ENCODE data around the gene NEBL. TPM values are rescaled to one million over a fixed set of nuclear protein-coding genes. Genes with fewer than 3 reads are reported as not detected.

Gene NEBL
- total RNA-seq, 1 experiment from 2014 or later, result 32.3 TPM

GRCh38 chr10:20809631-20810030 lies 87.5 kb downstream of the NEBL start:
- POLR2A ChIA-PET, result no interaction called here
- intact Hi-C loops (cut with micrococcal nuclease; ENCODE audit: unreplicated experiment), result no loop called here
- H3K4me1 ChIP-seq (ENCODE audit: control insufficient read depth, insufficient read depth, low read length), result no peaks in the 10 kb centered on the region
- CTCF ChIA-PET, result no interaction called here
- in situ Hi-C loops (cut with HindIII; ENCODE audit: low pct_unique_long_range_greater_than_20kb, low sequenced_read_pairs), result no loop called here
- BruUV-seq (replicated peaks), result no TSS peak
- H3K36me3 ChIP-seq (ENCODE audit: control insufficient read depth, insufficient read depth, low read length), result no peaks in the 10 kb centered on the region; the same call in 1 of the 2 replicates
- H3K9me3 ChIP-seq (ENCODE audit: control insufficient read depth, insufficient read depth, low read depth, low read length), result no peaks in the 10 kb centered on the region
- ATAC-seq (no peak), DNase-seq (ENCODE audit: low read depth, low spot score) (no peak)
- no peaks in the 10 kb centered on the region for H3K27me3 ChIP-seq (ENCODE audit: control insufficient read depth, insufficient read depth, low read length)
- no peak overlapping the region for H3K4me3 ChIP-seq (ENCODE audit: low read depth in 2 of 2, low read length in 2 of 2)
- H3K27ac ChIP-seq (ENCODE audit: low read length), result no peak overlapping the region
- no peak for TF ChIP-seq CTCF (IDR thresholded peaks at IDR 0.05)
- TF ChIP-seq SIN3A (IDR thresholded peaks at IDR 0.05; ENCODE audit: borderline replicate concordance, insufficient read depth, low read depth, low read length), result no peak
- TF ChIP-seq TCF7L2 (IDR thresholded peaks at IDR 0.05; ENCODE audit: low read depth, low read length), result no peak
- TF ChIP-seq REST (IDR thresholded peaks at IDR 0.05; ENCODE audit: insufficient read depth in 1 of 2, low read depth in 2 of 2, low read length in 1 of 2), result no peak
- TF ChIP-seq POLR2AphosphoS5 (IDR thresholded peaks at IDR 0.05; ENCODE audit: low read depth, low read length), result no peak

GRCh38 chr10:20806487-20806886 lies 90.6 kb downstream of the NEBL start:
- TF ChIP-seq TCF7L2 (IDR thresholded peaks at IDR 0.05; ENCODE audit: low read depth, low read length) (no peak), POLR2AphosphoS5 (IDR thresholded peaks at IDR 0.05; ENCODE audit: low read depth, low read length) (no peak), REST (IDR thresholded peaks at IDR 0.05; ENCODE audit: insufficient read depth in 1 of 2, low read depth in 2 of 2, low read length in 1 of 2) (no peak), CTCF (IDR thresholded peaks at IDR 0.05) (no peak), SIN3A (IDR thresholded peaks at IDR 0.05; ENCODE audit: borderline replicate concordance, insufficient read depth, low read depth, low read length) (no peak)
- DNase-seq (ENCODE audit: low read depth, low spot score) (no peak), ATAC-seq (no peak)
- H3K27me3 ChIP-seq (ENCODE audit: control insufficient read depth, insufficient read depth, low read length), result no peaks in the 10 kb centered on the region
- no peaks in the 10 kb centered on the region for H3K4me1 ChIP-seq (ENCODE audit: control insufficient read depth, insufficient read depth, low read length)
- BruUV-seq (replicated peaks), result no TSS peak
- no peak overlapping the region for H3K4me3 ChIP-seq (ENCODE audit: low read depth in 2 of 2, low read length in 2 of 2)
- in situ Hi-C loops (cut with HindIII; ENCODE audit: low pct_unique_long_range_greater_than_20kb, low sequenced_read_pairs), result no loop called here
- ChIA-PET POLR2A (no interaction called here), CTCF (no interaction called here)
- no peak overlapping the region for H3K27ac ChIP-seq (ENCODE audit: low read length)
- intact Hi-C loops (cut with micrococcal nuclease; ENCODE audit: unreplicated experiment), result no loop called here
- no peaks in the 10 kb centered on the region for H3K9me3 ChIP-seq (ENCODE audit: control insufficient read depth, insufficient read depth, low read depth, low read length)
- no peaks in the 10 kb centered on the region for H3K36me3 ChIP-seq (ENCODE audit: control insufficient read depth, insufficient read depth, low read length)

Data from Panc1 (cell line).